GM23248 (cell line): ENCODE data around the gene PPIAL4G. TPM values are rescaled to one million over a fixed set of nuclear protein-coding genes. Genes with fewer than 3 reads are reported as not detected.
"Not testable (repeated sequence)": the region's sequence is repeated elsewhere in the genome, so short reads cannot be mapped to it uniquely, and the experiment has no call there.

Experiments used
- DNase-seq: peaks from one replicate; pipeline ENCODE4 v3.0.0-alpha.2; 2015
- H2AFZ ChIP-seq: fragments of 200-600 bp; sonication (generic); 2 replicates; pipeline ENCODE4 v1.6.1; 2016; ENCODE audit warnings: antibody characterized with exemption
- H3F3A ChIP-seq: fragments of 200-600 bp; sonication (generic); 2 replicates; pipeline ENCODE4 v1.6.1; 2016; ENCODE audit warnings: mild to moderate bottlenecking, antibody characterized with exemption, mixed run types; ENCODE audit not compliant: insufficient read depth
- H3K27ac ChIP-seq: fragments of 200-600 bp; sonication (generic); 2 replicates; pipeline ENCODE4 v1.5.1; 2016; ENCODE audit warnings: mild to moderate bottlenecking
- H3K27me3 ChIP-seq: fragments of 200-600 bp; sonication (generic); replicated peaks from 2 replicates; pipeline ENCODE4 v1.6.1; 2016; ENCODE audit warnings: mild to moderate bottlenecking; ENCODE audit not compliant: insufficient read depth
- H3K36me3 ChIP-seq: fragments of 200-600 bp; sonication (generic); 2 replicates; pipeline ENCODE4 v1.6.1; 2016; ENCODE audit warnings: low read depth, mild to moderate bottlenecking
- H3K4me1 ChIP-seq: fragments of 200-600 bp; sonication (generic); 2 replicates; pipeline ENCODE4 v1.6.1; 2016; ENCODE audit warnings: mild to moderate bottlenecking; ENCODE audit not compliant: insufficient read depth
- H3K4me2 ChIP-seq: fragments of 200-600 bp; sonication (generic); one replicate; pipeline ENCODE4 v1.6.1; 2016; ENCODE audit warnings: mild to moderate bottlenecking; ENCODE audit not compliant: unreplicated experiment
- H3K4me3 ChIP-seq: fragments of 200-600 bp; sonication (generic); 2 replicates; pipeline ENCODE4 v1.5.1; 2016; ENCODE audit warnings: mild to moderate bottlenecking
- H3K79me2 ChIP-seq: fragments of 200-600 bp; sonication (generic); 2 replicates; pipeline ENCODE4 v1.6.1; 2016; ENCODE audit warnings: mild to moderate bottlenecking; ENCODE audit not compliant: insufficient read depth
- H3K9ac ChIP-seq: fragments of 200-600 bp; sonication (generic); 2 replicates; pipeline ENCODE4 v1.6.1; 2016; ENCODE audit warnings: mild to moderate bottlenecking
- H3K9me2 ChIP-seq: fragments of 200-600 bp; sonication (generic); 2 replicates; pipeline ENCODE4 v1.6.1; 2016; ENCODE audit warnings: mixed run types, mild to moderate bottlenecking, moderate library complexity; ENCODE audit not compliant: insufficient read depth
- H3K9me3 ChIP-seq: fragments of 200-600 bp; sonication (generic); one replicate; pipeline ENCODE4 v1.6.1; 2017; ENCODE audit warnings: low read depth
- H4K20me1 ChIP-seq: fragments of 200-600 bp; sonication (generic); 2 replicates; pipeline ENCODE4 v1.6.0; 2016; ENCODE audit not compliant: insufficient read depth
- WGBS, 2 experiments: methylation state at CpG; one replicate each; pipeline ENCODE4 v1.1.6; 2015 to 2017; ENCODE audit warnings: low lambda C conversion rate in 2 of 2, low coverage in 1 of 2; ENCODE audit errors: missing lambda C conversion rate in 2 of 2; 5-methylcytosine and 5-hydroxymethylcytosine counted together
- in situ Hi-C: fragments of 300-500 bp; cut with MboI; formaldehyde crosslinking; loops from 2 replicates; pipeline ENCODE4 v1.15.0; 2020
- polyA plus RNA-seq: library from polyadenylated mRNA; unstranded; fragments of >200 nt; fragmentation: Nextera tagmentation; extraction: Ambion mirVana; gene quantifications from 2 replicates; pipeline ENCODE4 v1.2.1, GENCODE V29; 2016
- total RNA-seq: library from RNA; depleted of rRNA; stranded (reverse); fragments of >200 nt; shearing (Covaris generic); gene quantifications from 2 replicates; pipeline ENCODE4 v1.2.3, GENCODE V29; 2014; rRNA removed

Gene PPIAL4G
- total RNA-seq, result not detected in 2 replicates
- polyA plus RNA-seq, result not detected in 2 replicates

- H3K4me1 ChIP-seq, H3K4me3 ChIP-seq, H3K79me2 ChIP-seq, H3K4me2 ChIP-seq, H3K36me3 ChIP-seq, H4K20me1 ChIP-seq, H3K27ac ChIP-seq, H3K9me3 ChIP-seq, DNase-seq, H3F3A ChIP-seq, H2AFZ ChIP-seq, H3K9me2 ChIP-seq, H3K27me3 ChIP-seq, H3K9ac ChIP-seq, in situ Hi-C loops: not testable (repeated sequence)
- 76 to 80% methylated on average over 11 to 12 of the region's 12 CpGs for WGBS, 2 experiments
These were observed at the start of gene PPIAL4G for GRCh38 chr1:148483029-148483428. PPIAL4G (minus strand) TSS chr1:148483302; CDS start chr1:148483252, 50 bp downstream.

GRCh38 chr1:148532158-148532557 lies 49.1 kb upstream of the PPIAL4G start:
- 55 to 75% methylated on average over 3 to 4 of the region's 4 CpGs for WGBS, 2 experiments
- not testable (repeated sequence) for H3K4me2 ChIP-seq, H2AFZ ChIP-seq, H3K4me1 ChIP-seq, H3K27ac ChIP-seq, H3F3A ChIP-seq, H3K27me3 ChIP-seq, H3K4me3 ChIP-seq, H3K79me2 ChIP-seq, DNase-seq, H3K9ac ChIP-seq, H4K20me1 ChIP-seq, H3K9me2 ChIP-seq, H3K36me3 ChIP-seq, H3K9me3 ChIP-seq
- in situ Hi-C loops, result loop anchor here (25.0 kb wide), 1 partner anchor 170 kb away; no protein-coding TSS in a partner anchor

GRCh38 chr1:148529101-148529567 lies 46.0 kb upstream of the PPIAL4G start:
- not testable (repeated sequence) for H3K36me3 ChIP-seq, H4K20me1 ChIP-seq, H3K79me2 ChIP-seq, H3K9me3 ChIP-seq, H3K27me3 ChIP-seq, H2AFZ ChIP-seq, H3K4me1 ChIP-seq, H3F3A ChIP-seq, H3K9me2 ChIP-seq
- Histone ChIP-seq H3K9ac (peak overlapping the region; percentile 9; the same call in 1 of the 2 replicates), H3K27ac (peak overlapping the region; percentile 13), H3K4me3 (peak overlapping the region; percentile 57), H3K4me2 (peak overlapping the region; percentile 47)
- peak; percentile 64 for DNase-seq
- in situ Hi-C loops, result loop anchor here (25.0 kb wide), 1 partner anchor 167 kb away; no protein-coding TSS in a partner anchor
- WGBS, 2 experiments, result 1 to 2% methylated on average over 12 to 25 of the region's 25 CpGs

GRCh38 chr1:148528591-148528990 lies 45.5 kb upstream of the PPIAL4G start:
- not testable (repeated sequence) for H3K4me1 ChIP-seq, H4K20me1 ChIP-seq, DNase-seq, H3F3A ChIP-seq, H2AFZ ChIP-seq, H3K27ac ChIP-seq, H3K9me3 ChIP-seq, H3K27me3 ChIP-seq, H3K36me3 ChIP-seq, H3K79me2 ChIP-seq, H3K9me2 ChIP-seq, H3K4me2 ChIP-seq
- peak overlapping the region; percentile 9; the same call in 1 of the 2 replicates for H3K9ac ChIP-seq
- peak overlapping the region; percentile 57 for H3K4me3 ChIP-seq
- in situ Hi-C loops, result loop anchor here (25.0 kb wide), 1 partner anchor 166 kb away; no protein-coding TSS in a partner anchor
- whole genome bisulfite sequencing, 2 experiments, result 0 to 2% methylated on average over 2 to 5 of the region's 24 CpGs

GRCh38 chr1:148526587-148526986 lies 43.5 kb upstream of the PPIAL4G start:
- not testable (repeated sequence) for H3K4me3 ChIP-seq, H3K9me3 ChIP-seq, H3K4me2 ChIP-seq, H3K9ac ChIP-seq, H3K27me3 ChIP-seq, H3F3A ChIP-seq, DNase-seq, H3K27ac ChIP-seq, H3K36me3 ChIP-seq, H3K4me1 ChIP-seq, H3K9me2 ChIP-seq, H4K20me1 ChIP-seq, H2AFZ ChIP-seq, H3K79me2 ChIP-seq
- 100% methylated on average over 1 to 2 of the region's 2 CpGs for WGBS, 2 experiments
- in situ Hi-C loops, result loop anchor here (25.0 kb wide), 1 partner anchor 164 kb away; no protein-coding TSS in a partner anchor

- in situ Hi-C loops, H2AFZ ChIP-seq, H3K27ac ChIP-seq, H3K4me1 ChIP-seq, H3K9me3 ChIP-seq, H4K20me1 ChIP-seq, H3K9me2 ChIP-seq, H3K36me3 ChIP-seq, H3K27me3 ChIP-seq, H3K4me2 ChIP-seq, DNase-seq, H3K79me2 ChIP-seq, H3F3A ChIP-seq: not testable (repeated sequence)
- peak overlapping the region; percentile 59; the same call in 1 of the 2 replicates for H3K4me3 ChIP-seq
- H3K9ac ChIP-seq, result peak overlapping the region; percentile 54; the same call in 1 of the 2 replicates
- WGBS, 2 experiments, result 61 to 81% methylated on average over 9 to 22 of the region's 35 CpGs
These were observed 40.4 kb upstream of the PPIAL4G start for GRCh38 chr1:148523205-148524144.

- in situ Hi-C loops, H4K20me1 ChIP-seq, H3K79me2 ChIP-seq, H3K9me2 ChIP-seq, H3K4me1 ChIP-seq, H3K9me3 ChIP-seq, H3K27me3 ChIP-seq, H3K36me3 ChIP-seq, H3F3A ChIP-seq: not testable (repeated sequence)
- peak overlapping the region; percentile 52; the same call in 1 of the 2 replicates for H3K27ac ChIP-seq
- H3K4me2 ChIP-seq, result peak overlapping the region; percentile 46
- peak overlapping the region; percentile 54 for H3K9ac ChIP-seq
- 0 out of 2 replicates have a peak overlapping the region, but pooled peaks have one; percentile 30 for H2AFZ ChIP-seq
- peak overlapping the region; percentile 59 for H3K4me3 ChIP-seq
- 0% methylated on average over 26 to 29 of the region's 30 CpGs for WGBS, 2 experiments
- DNase-seq, result peak; percentile 94
These were observed 39.6 kb upstream of the PPIAL4G start for GRCh38 chr1:148522561-148523204.
